ENCODE data around the gene DYRK3. TPM values are rescaled to one million over a fixed set of nuclear protein-coding genes. Genes with fewer than 3 reads are reported as not detected.

The DYRK3 gene
- total RNA-seq = 10 to 100 TPM; 14.5 to 21.2 (median 15.9) TPM

GRCh38 chr1:206635080-206635977 is at the start of gene DYRK3:
Gene DYRK3 (plus strand): TSS chr1:206635536. CDS start chr1:206635704, 168 bp downstream.
- intact Hi-C loops (cut with DNase I) = loop anchor here (2.0 to 10.0 kb wide), 2 partner anchors 29 to 279 kb away; no protein-coding TSS in a partner anchor
- 0 to 1% methylated on average over 47 to 58 of the region's 84 CpGs for WGBS, 2 donors

GRCh38 chr1:206586501-206587445 is 48.6 kb upstream of the DYRK3 start:
- WGBS, 2 donors = 88 to 91% methylated on average over 13 of the region's 13 CpGs
- Histone ChIP-seq H3K27ac (no peak overlapping the region), H3K4me1 (peaks cover 5 to 13% of the 10 kb centered on the region in 2 donors), H3K4me3 (replicated peaks in 1 of 3) (no peak overlapping the region), H3K9me3 (no peaks in the 10 kb centered on the region), H3K36me3 (peaks cover 3 to 19% of the 10 kb centered on the region in 2 donors), H3K27me3 (no peaks in the 10 kb centered on the region)
- intact Hi-C loops (cut with DNase I) = no loop called here
- TF ChIP-seq CTCF (IDR thresholded peaks at IDR 0.05) (no peak), POLR2A (IDR thresholded peaks at IDR 0.05) (no peak)
- no peak for DNase-seq

More at GRCh38 chr1:206635080-206635977, at the start of gene DYRK3:
- H3K36me3 ChIP-seq = no peaks in the 10 kb centered on the region
- TF ChIP-seq CTCF (IDR thresholded peaks at IDR 0.05) (peak in 2 of 6 experiments; percentile 9 to 27), POLR2A (IDR thresholded peaks at IDR 0.05) (peak; percentile 81 to 98)
- no peaks in the 10 kb centered on the region for H3K27me3 ChIP-seq
- DNase-seq = peak; percentile 96
- peak within 1 kb of the TSS; percentile 31 to 86 (median 61) for H3K4me3 ChIP-seq (replicated peaks in 1 of 3)
- H3K9me3 ChIP-seq = no peaks in the 10 kb centered on the region
- H3K27ac ChIP-seq = peak within 1 kb of the TSS in 2 of 3 donors; percentile 75 to 83
- peaks cover 20% of the 10 kb centered on the region in 2 donors for H3K4me1 ChIP-seq

GRCh38 chr1:206587904-206588303 is 47.4 kb upstream of the DYRK3 start:
- no peak for TF ChIP-seq POLR2A (IDR thresholded peaks at IDR 0.05)
- TF ChIP-seq CTCF (IDR thresholded peaks at IDR 0.05) = no peak
- Histone ChIP-seq H3K36me3 (peaks cover 11 to 28% of the 10 kb centered on the region in 2 donors), H3K27me3 (no peaks in the 10 kb centered on the region), H3K4me1 (peaks cover 5 to 16% of the 10 kb centered on the region in 2 donors), H3K27ac (no peak overlapping the region), H3K9me3 (no peaks in the 10 kb centered on the region), H3K4me3 (replicated peaks in 1 of 3) (no peak overlapping the region)
- DNase-seq = no peak
- 90 to 91% methylated on average over 13 of the region's 14 CpGs for WGBS, 2 donors
- intact Hi-C loops (cut with DNase I) = no loop called here

GRCh38 chr1:206588492-206588891 is 46.8 kb upstream of the DYRK3 start:
- no peak for DNase-seq
- intact Hi-C loops (cut with DNase I) = no loop called here
- Histone ChIP-seq H3K27ac (no peak overlapping the region), H3K4me3 (replicated peaks in 1 of 3) (no peak overlapping the region), H3K36me3 (peaks cover 11 to 34% of the 10 kb centered on the region in 2 donors), H3K27me3 (no peaks in the 10 kb centered on the region), H3K4me1 (peaks cover 5 to 16% of the 10 kb centered on the region in 2 donors), H3K9me3 (no peaks in the 10 kb centered on the region)
- no peak for TF ChIP-seq POLR2A (IDR thresholded peaks at IDR 0.05)
- TF ChIP-seq CTCF (IDR thresholded peaks at IDR 0.05) = no peak
- 83 to 89% methylated on average over 6 of the region's 6 CpGs for WGBS, 2 donors

Measured in thyroid gland (tissue), 4 donors.